Fibroblast of villous mesenchyme (primary cell): ENCODE results near the gene ARHGAP6. TPM values are rescaled to one million over a fixed set of nuclear protein-coding genes. Genes with fewer than 3 reads are reported as not detected.
"Not testable (repeated sequence)": the region's sequence is repeated elsewhere in the genome, so short reads cannot be mapped to it uniquely, and the experiment has no call there.

Experiments
- DNase-seq: peaks from one replicate; pipeline ENCODE4 v3.0.0-alpha.2; 2010; ENCODE audit warnings: low read depth
- H3K4me3 ChIP-seq: 2 replicates; pipeline ENCODE4 v1.5.1; 2011; ENCODE audit warnings: low read depth, mild to moderate bottlenecking, low read length
- CTCF ChIP-seq: IDR thresholded peaks from 2 replicates; pipeline ENCODE4 v1.5.1; 2012; ENCODE audit warnings: low read depth, mild to moderate bottlenecking, low read length; ENCODE audit not compliant: insufficient read depth
- total RNA-seq: library from RNA; depleted of rRNA; stranded (reverse); fragments of >200 nt; gene quantifications from 2 replicates; pipeline ENCODE4 v1.2.3, GENCODE V29; 2012

ARHGAP6 gene
- total RNA-seq, 1 donor: 1.7 TPM

- DNase-seq: peak; percentile 40
- no peak overlapping the region for H3K4me3 ChIP-seq
- no peak for TF ChIP-seq CTCF
These were observed 24.2 kb downstream of the ARHGAP6 start for GRCh38 chrX:11641349-11642065.

GRCh38 chrX:11640089-11640488 lies 25.6 kb downstream of the ARHGAP6 start:
- H3K4me3 ChIP-seq: no peak overlapping the region
- TF ChIP-seq CTCF: no peak
- DNase-seq: no peak

GRCh38 chrX:11632732-11633131 lies 33.0 kb downstream of the ARHGAP6 start:
- no peak for TF ChIP-seq CTCF
- DNase-seq: no peak
- H3K4me3 ChIP-seq: no peak overlapping the region

GRCh38 chrX:11629593-11630211 lies 36.0 kb downstream of the ARHGAP6 start:
- peak; percentile 57 for DNase-seq
- no peak for TF ChIP-seq CTCF
- H3K4me3 ChIP-seq: no peak overlapping the region

GRCh38 chrX:11628399-11628798 lies 37.3 kb downstream of the ARHGAP6 start:
- no peak for TF ChIP-seq CTCF
- no peak for DNase-seq
- H3K4me3 ChIP-seq: no peak overlapping the region

GRCh38 chrX:11626351-11626750 lies 39.4 kb downstream of the ARHGAP6 start:
- no peak for TF ChIP-seq CTCF
- no peak for DNase-seq

GRCh38 chrX:11619441-11619840 lies 46.3 kb downstream of the ARHGAP6 start:
- no peak overlapping the region for H3K4me3 ChIP-seq
- no peak for TF ChIP-seq CTCF
- DNase-seq: no peak

More at GRCh38 chrX:11626351-11626750, 39.4 kb downstream of the ARHGAP6 start:
- no peak overlapping the region for H3K4me3 ChIP-seq

- DNase-seq, H3K4me3 ChIP-seq: not testable (repeated sequence)
These were observed 51.5 kb downstream of the ARHGAP6 start for GRCh38 chrX:11614253-11614652.
